Measurements from ENCODE around the gene NYNRIN.

DNA sequence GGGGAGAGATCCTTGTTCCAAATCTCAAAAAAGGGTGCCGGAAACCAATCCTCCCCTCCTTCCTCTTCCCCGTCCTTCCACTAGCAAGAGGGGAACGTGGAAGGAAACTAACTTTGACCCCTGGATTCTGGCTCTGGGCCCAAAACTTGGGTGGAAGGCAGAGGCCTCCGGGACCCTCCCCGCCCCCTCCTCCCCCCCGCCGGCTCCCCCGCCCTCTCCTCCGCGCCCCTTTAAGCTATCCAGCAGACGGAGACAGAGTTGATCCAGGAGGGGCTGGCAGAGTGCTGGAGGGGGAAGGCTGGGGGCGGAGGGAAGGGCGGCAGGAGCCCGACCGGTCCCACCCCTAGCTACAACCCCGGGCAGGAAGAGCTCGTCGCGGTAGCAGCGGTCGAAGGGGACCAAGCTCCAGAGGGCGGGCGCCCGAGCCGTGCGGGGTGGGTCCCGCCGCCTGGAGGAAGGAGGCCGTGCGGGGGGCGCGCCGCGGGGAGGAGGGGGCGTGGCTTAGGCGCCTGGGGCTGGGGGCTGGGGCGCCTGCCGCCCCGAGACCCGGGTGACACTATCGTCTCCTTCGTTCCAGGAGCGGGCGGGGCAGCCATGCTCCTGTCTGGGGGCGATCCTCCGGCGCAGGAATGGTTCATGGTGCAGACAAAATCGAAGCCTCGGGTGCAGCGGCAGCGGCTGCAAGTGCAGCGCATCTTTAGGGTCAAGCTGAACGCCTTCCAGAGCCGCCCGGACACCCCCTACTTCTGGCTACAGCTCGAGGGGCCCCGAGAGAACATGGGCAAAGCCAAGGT is at the start of gene NYNRIN:
- TF ChIP-seq POLR2AphosphoS5 (IDR thresholded peaks at IDR 0.05; ENCODE audit: low read depth) (peak; percentile 41), EZH2 (IDR thresholded peaks at IDR 0.05; ENCODE audit: low read depth, unreplicated experiment) (no peak), EZH2phosphoT487 (IDR thresholded peaks at IDR 0.05; ENCODE audit: unreplicated experiment) (no peak)
- TF ChIP-seq, protein P1, sequence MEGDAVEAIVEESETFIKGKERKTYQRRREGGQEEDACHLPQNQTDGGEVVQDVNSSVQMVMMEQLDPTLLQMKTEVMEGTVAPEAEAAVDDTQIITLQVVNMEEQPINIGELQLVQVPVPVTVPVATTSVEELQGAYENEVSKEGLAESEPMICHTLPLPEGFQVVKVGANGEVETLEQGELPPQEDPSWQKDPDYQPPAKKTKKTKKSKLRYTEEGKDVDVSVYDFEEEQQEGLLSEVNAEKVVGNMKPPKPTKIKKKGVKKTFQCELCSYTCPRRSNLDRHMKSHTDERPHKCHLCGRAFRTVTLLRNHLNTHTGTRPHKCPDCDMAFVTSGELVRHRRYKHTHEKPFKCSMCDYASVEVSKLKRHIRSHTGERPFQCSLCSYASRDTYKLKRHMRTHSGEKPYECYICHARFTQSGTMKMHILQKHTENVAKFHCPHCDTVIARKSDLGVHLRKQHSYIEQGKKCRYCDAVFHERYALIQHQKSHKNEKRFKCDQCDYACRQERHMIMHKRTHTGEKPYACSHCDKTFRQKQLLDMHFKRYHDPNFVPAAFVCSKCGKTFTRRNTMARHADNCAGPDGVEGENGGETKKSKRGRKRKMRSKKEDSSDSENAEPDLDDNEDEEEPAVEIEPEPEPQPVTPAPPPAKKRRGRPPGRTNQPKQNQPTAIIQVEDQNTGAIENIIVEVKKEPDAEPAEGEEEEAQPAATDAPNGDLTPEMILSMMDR (conservative IDR thresholded peaks at IDR 0.05; ENCODE audit: low read depth in 2 of 2): no peak
- TF ChIP-seq, protein P2, sequence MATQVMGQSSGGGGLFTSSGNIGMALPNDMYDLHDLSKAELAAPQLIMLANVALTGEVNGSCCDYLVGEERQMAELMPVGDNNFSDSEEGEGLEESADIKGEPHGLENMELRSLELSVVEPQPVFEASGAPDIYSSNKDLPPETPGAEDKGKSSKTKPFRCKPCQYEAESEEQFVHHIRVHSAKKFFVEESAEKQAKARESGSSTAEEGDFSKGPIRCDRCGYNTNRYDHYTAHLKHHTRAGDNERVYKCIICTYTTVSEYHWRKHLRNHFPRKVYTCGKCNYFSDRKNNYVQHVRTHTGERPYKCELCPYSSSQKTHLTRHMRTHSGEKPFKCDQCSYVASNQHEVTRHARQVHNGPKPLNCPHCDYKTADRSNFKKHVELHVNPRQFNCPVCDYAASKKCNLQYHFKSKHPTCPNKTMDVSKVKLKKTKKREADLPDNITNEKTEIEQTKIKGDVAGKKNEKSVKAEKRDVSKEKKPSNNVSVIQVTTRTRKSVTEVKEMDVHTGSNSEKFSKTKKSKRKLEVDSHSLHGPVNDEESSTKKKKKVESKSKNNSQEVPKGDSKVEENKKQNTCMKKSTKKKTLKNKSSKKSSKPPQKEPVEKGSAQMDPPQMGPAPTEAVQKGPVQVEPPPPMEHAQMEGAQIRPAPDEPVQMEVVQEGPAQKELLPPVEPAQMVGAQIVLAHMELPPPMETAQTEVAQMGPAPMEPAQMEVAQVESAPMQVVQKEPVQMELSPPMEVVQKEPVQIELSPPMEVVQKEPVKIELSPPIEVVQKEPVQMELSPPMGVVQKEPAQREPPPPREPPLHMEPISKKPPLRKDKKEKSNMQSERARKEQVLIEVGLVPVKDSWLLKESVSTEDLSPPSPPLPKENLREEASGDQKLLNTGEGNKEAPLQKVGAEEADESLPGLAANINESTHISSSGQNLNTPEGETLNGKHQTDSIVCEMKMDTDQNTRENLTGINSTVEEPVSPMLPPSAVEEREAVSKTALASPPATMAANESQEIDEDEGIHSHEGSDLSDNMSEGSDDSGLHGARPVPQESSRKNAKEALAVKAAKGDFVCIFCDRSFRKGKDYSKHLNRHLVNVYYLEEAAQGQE (IDR thresholded peaks at IDR 0.05; ENCODE audit: unreplicated experiment): no peak

Data from GM23338 (cell line).